SIG-M5 treated with dmso at 0.1 percent for 504 hours (cell line): ENCODE measurements around the gene ZBP1.

Source experiments
- DNase-seq: peaks from one replicate; lab custom pipeline; 2025; ENCODE audit not compliant: unreplicated experiment; lab: John Stamatoyannopoulos, UW

The ZBP1 gene

DNA sequence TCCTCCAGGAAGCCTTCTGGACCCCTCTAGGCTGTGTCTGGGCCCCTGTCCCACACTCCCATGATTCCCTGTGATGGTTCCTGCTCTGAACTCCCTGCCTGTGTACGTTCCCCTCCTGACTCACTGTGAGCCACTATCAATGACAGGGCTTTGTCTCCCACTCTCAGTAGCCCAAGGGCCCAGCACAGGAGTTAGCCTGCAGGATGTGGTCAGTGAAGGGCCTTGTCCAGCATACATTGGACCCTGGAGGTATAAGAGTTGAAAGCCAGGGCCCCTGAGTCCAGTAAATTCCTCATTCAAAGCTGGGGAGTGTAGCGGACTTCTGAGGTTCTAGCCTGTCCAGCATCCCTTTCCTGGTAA, 19.0 kb downstream of the ZBP1 start:
- DNase-seq = no peak

DNA sequence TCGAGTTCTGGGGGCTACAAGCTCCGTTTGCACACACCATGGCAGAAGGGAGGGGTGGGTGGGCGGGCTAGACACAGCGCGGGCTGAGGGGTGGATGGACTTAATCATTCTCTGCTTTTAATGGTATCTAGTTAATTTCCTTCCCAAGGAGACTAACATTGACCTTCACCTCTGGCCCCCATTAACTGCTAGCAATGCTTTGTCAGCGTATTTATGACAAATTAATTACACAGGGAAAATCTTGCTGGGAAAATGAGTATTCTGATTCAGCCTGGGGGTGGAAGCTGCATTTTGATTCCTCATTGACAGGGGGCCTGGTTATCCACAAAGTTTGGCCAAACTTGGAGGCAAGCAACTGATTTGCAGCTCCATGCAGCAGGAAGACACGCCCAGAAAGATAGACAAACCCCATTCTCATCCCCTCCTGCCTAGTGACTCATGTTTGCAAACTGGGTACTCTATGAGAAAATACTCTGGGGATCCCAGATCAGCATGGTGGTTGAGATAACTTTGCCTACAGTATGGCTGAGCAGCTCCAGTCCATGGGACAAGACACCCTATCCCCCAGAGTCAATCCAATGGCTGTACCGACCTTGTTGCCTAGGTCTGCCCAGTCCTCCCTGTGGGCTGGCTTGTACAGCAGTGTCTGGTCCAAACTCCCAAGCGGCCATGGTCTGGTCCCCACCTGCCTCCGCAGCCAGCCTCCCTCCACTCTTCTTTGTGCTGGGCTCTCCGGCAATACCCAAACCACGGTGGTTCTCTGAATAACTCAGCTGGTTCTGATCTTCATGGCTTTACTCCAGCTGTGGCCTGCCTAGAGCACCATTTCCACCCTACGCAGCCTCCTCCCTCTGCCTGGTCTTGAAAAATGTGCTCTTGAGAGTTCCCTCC, 19.7 kb downstream of the ZBP1 start:
- DNase-seq = no peak

DNA sequence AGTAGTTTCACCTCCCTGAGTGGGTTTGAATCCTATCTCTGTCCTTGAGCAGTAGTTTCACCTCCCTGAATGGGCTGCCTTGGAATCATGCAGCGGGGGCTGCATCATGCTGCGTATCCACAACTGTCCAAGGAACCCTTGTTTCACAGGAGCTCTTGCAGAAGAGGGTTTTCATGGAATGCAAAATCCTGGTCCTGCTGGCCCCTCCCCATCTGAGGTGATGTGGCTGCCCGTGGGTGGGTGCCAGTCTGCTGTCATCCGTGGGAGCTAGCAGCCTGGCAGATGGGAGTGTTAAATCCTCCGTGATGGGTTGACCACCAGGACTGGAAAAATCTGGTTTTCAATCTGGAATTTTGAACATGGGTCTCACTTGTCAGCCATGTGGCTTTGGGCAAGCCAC, 21.7 kb downstream of the ZBP1 start:
- no peak for DNase-seq

DNA sequence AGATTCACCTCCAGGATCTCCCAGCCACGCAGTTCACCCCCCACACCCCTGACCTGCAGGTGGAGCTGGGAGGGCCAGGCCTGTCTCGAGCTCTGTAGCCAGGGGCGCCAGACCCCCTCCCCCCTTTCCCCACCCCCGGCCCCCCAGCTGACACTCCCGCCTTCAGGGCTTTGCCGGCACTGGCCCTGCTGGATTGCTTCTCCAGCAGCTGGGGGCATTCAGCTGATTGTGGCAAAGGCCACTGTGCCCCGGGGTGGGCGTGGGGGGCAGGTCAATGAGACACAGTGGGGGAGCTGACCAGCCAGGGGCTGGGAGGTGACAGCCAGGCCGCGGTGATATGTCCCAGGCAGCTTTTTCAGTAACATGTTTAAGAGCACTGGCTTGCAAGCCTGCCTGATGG, 22.2 kb downstream of the ZBP1 start:
- no peak for DNase-seq

DNA sequence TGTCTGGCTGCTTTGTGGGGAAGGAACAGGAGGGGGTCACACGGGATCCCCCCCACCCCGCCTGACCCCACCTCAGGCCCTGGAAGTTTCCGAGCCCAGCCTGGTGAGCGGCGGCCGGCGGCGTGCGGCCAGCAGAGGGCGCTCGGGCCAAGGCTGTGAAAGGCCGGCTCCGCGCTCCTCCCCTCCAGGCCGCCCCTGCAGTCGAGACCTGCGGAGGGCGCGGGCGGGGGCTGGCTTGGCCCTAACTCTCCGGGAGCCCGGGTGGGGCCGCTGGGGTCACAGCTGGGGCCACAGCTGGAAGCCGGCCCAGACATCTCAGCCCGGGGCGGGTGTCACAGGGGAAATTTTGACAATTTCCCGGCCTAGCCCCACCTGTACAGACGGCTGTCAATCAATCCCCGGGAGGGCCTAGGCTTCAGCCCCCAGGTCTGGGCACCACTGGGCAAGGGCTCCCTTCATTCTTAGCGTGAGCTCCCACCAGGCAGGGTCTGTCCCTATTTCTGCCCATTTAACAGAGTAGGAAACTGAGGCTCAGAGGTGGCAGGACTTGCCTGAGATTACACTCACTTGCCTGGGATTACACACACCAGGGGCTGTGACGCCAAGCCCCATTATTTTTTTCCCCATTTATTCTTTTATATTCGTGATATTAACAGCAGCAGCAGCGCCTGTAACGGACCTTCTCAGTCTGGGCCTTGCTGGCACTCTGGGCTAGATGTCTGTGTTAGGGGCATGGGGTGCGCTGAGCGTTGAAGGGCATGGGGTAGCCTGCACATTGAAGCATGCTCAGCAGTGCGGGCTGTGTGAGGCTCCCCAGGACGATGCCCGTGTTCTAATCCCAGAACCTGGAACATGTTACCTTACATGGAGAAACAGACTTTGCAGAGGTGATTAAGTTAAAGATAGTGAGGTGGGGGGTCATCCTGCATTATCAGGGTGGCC, 23.0 kb downstream of the ZBP1 start:
- peak; percentile 62 for DNase-seq

- DNase-seq = no peak
Observed at GRCh38 chr20:57596358-57596757, 23.9 kb downstream of the ZBP1 start.

- DNase-seq = no peak
Observed at GRCh38 chr20:57595041-57596030, 24.9 kb downstream of the ZBP1 start.

GRCh38 chr20:57594092-57594951, 25.9 kb downstream of the ZBP1 start:
- DNase-seq = no peak

GRCh38 chr20:57593134-57593886, 26.9 kb downstream of the ZBP1 start:
- no peak for DNase-seq

DNA sequence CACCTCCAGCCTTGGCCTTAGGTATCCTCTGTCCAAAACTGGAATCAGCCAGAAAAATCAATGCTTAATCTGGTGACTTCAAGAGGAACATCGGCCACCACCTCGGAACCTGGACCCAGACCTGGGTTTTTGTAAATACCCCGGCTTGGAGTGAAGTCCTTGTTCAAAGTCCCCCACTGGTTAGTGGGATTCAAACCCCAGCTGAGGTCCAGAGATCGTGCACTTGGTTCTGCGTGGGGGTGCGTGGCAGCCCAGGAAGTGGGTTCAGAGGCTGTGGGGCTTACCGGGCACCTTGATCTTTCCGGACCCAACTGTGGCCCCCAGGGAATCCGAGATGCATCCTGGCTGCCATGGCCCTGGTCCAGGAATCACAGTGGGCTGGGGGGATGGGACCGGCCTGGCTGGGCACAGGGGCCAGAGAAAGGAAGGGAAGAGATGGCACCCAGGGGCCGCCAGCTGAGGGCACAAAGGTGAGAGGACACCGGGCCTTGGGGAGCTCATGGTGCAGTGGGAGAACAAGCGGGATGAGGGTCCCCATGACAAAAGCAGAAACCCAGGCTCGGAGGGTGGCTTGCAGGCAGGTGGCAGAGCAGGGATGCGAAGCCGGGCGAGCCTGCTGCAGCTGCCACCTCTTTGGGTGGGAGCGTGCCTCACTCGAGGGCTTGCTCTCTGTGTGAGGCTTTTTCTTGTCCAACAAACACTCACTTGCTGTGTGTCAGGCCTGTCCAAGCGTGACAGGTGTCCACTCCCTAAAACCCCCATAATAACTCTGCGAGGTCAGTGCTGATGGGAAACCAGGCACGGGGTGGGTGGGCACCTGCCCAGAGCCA, 27.7 kb downstream of the ZBP1 start:
- DNase-seq = no peak

DNA sequence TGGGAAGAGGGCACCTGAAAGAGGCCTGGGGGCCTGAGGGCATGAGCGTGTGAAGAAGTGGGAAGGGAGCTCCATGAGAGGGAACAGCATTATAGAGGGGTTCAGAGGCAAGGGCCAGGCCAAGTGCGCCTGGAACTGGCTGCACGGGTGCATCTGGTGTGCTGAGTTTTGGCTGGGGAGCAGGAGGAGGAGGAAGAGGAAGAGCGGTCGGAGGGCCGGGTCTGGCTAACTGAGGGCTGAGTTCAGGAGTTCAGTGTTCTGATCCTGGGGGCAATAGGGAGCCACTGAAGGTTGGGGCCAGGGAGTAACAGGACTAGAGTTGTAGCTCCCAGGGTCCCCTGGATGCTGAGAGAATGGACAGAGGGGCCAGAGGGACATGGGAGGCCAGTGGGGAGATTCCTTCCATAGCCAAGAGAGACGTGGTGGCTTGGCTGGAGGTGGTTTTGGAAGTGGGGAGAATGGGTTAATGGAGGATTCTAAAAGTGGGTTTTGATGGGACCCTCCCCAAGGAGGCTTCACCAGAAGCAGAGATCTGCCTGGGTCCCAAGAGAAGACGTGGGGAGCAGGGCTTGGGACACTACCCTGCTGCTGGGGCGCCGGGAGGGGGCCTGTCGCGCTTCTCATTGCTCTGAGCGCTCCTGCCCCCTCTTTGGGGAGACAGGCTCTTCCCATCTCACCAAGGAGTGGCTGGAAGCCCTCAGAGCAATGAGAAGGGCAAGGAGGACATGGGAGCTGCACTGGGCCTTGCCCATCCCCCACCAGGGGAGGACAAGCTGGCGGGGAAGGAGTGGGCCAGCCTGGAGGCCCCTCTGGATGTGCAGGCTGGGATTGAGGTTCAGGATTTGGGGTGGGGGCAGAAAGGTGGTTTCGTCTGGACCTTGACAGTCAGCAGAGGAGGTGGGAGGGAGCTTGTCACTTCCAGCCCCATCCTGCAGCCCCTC, 28.7 kb downstream of the ZBP1 start:
- no peak for DNase-seq

- no peak for DNase-seq
Observed at GRCh38 chr20:57590485-57591288, 29.5 kb downstream of the ZBP1 start.

- no peak for DNase-seq
Observed at GRCh38 chr20:57589728-57590484, 30.3 kb downstream of the ZBP1 start.

GRCh38 chr20:57589123-57589727, 31.0 kb downstream of the ZBP1 start:
- no peak for DNase-seq

DNA sequence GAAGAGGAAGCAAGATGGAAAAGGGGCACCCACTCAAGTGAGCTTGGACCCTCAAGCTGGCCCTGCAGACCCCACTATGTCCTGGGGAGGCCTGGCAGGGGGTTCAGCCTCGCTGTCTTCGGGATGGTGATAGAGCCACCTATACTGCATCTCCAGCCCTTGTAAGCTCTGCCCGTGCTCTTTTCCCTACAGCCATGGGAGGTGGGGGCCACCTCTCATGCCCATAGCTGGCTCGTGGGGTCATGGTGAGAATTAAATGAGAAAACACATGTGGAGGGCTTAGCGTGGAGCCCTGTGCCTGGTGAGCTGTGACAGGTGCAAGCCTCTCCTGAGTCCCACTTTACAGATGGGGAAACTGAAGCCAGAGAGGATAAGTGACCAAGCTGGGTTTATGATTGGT, 31.6 kb downstream of the ZBP1 start:
- DNase-seq = no peak
